SJSA1 (cell line): ENCODE data around the gene RXFP1. TPM values are rescaled to one million over a fixed set of nuclear protein-coding genes. Genes with fewer than 3 reads are reported as not detected.
A peak's percentile ranks its signal among the peaks of the same experiment; 100 is the strongest.

Experiments
- DNase-seq, 2 experiments: peaks; one replicate each; pipeline ENCODE4 v3.0.0-alpha.2; 2015 to 2020; ENCODE audit warnings: low spot score in 2 of 2, low read depth in 1 of 2
- H3K27ac ChIP-seq: fragments of 250-450 bp; sonication (Bioruptor Pico); 2 replicates; pipeline ENCODE4 v1.5.1; 2020; ENCODE audit warnings: mild to moderate bottlenecking, moderate library complexity
- H3K27me3 ChIP-seq: fragments of 250-450 bp; sonication (Bioruptor Pico); replicated peaks from 2 replicates; pipeline ENCODE4 v1.5.1; 2020; ENCODE audit warnings: mild to moderate bottlenecking, moderate library complexity
- H3K36me3 ChIP-seq: fragments of 250-450 bp; sonication (Bioruptor Pico); 2 replicates; pipeline ENCODE4 v1.5.1; 2020; ENCODE audit warnings: mild to moderate bottlenecking
- H3K4me1 ChIP-seq: fragments of 250-450 bp; sonication (Bioruptor Pico); replicated peaks from 2 replicates; pipeline ENCODE4 v1.6.1; 2021; ENCODE audit warnings: mild to moderate bottlenecking
- H3K4me3 ChIP-seq: fragments of 250-450 bp; sonication (Bioruptor Pico); 2 replicates; pipeline ENCODE4 v1.5.1; 2020; ENCODE audit warnings: mild to moderate bottlenecking
- H3K9me3 ChIP-seq: fragments of 250-450 bp; sonication (Bioruptor Pico); replicated peaks from 2 replicates; pipeline ENCODE4 v1.5.1; 2020; ENCODE audit warnings: mild to moderate bottlenecking
- total RNA-seq: library from RNA; depleted of rRNA; stranded (reverse); fragments of >200 nt; shearing (Covaris generic); gene quantifications from 2 replicates; pipeline ENCODE4 v1.2.3, GENCODE V29; 2014; rRNA removed

The RXFP1 gene
- total RNA-seq: 2.1 and 2.2 TPM in 2 replicates

- H3K9me3 ChIP-seq: no peaks in the 10 kb centered on the region
- no peaks in the 10 kb centered on the region for H3K4me1 ChIP-seq
- DNase-seq: no peak
- no peak within 1 kb of the TSS for H3K4me3 ChIP-seq
- H3K27me3 ChIP-seq: 0 out of 2 replicates have a peak, but pooled peaks cover 4% of the 10 kb centered on the region
- H3K36me3 ChIP-seq: no peaks in the 10 kb centered on the region
- no peak within 1 kb of the TSS for H3K27ac ChIP-seq
Observed at GRCh38 chr4:158521484-158522088, at the start of gene RXFP1. Gene RXFP1, plus strand, starts transcription at chr4:158521882. Its CDS starts 95 bp downstream, at chr4:158521977.

GRCh38 chr4:158481811-158482210 lies 39.9 kb upstream of the RXFP1 start:
- no peak for DNase-seq
- 0 out of 2 replicates have a peak, but pooled peaks cover 1% of the 10 kb centered on the region for H3K27me3 ChIP-seq
- H3K4me1 ChIP-seq: peaks cover 6% of the 10 kb centered on the region
- no peaks in the 10 kb centered on the region for H3K36me3 ChIP-seq
- no peaks in the 10 kb centered on the region for H3K9me3 ChIP-seq
- H3K27ac ChIP-seq: no peak overlapping the region
- no peak overlapping the region for H3K4me3 ChIP-seq

GRCh38 chr4:158484173-158484885 lies 37.4 kb upstream of the RXFP1 start:
- DNase-seq: peak in 1 of 2 experiments; percentile 16
- H3K4me3 ChIP-seq: no peak overlapping the region
- peaks cover 6% of the 10 kb centered on the region for H3K4me1 ChIP-seq
- H3K9me3 ChIP-seq: no peaks in the 10 kb centered on the region
- no peaks in the 10 kb centered on the region for H3K36me3 ChIP-seq
- no peaks in the 10 kb centered on the region for H3K27me3 ChIP-seq
- no peak overlapping the region for H3K27ac ChIP-seq

- H3K9me3 ChIP-seq: no peaks in the 10 kb centered on the region
- no peaks in the 10 kb centered on the region for H3K4me1 ChIP-seq
- no peaks in the 10 kb centered on the region for H3K27me3 ChIP-seq
- no peak for DNase-seq
- H3K4me3 ChIP-seq: no peak overlapping the region
- H3K27ac ChIP-seq: no peak overlapping the region
- H3K36me3 ChIP-seq: no peaks in the 10 kb centered on the region
Observed at GRCh38 chr4:158490629-158491028, 31.1 kb upstream of the RXFP1 start.

- DNase-seq: no peak
- H3K4me3 ChIP-seq: no peak overlapping the region
- no peaks in the 10 kb centered on the region for H3K4me1 ChIP-seq
- no peak overlapping the region for H3K27ac ChIP-seq
- H3K27me3 ChIP-seq: no peaks in the 10 kb centered on the region
- H3K36me3 ChIP-seq: no peaks in the 10 kb centered on the region
- H3K9me3 ChIP-seq: no peaks in the 10 kb centered on the region
Observed at GRCh38 chr4:158492391-158492790, 29.3 kb upstream of the RXFP1 start.

GRCh38 chr4:158496030-158496741 lies 25.5 kb upstream of the RXFP1 start:
- Histone ChIP-seq H3K4me1 (no peaks in the 10 kb centered on the region), H3K9me3 (no peaks in the 10 kb centered on the region), H3K27me3 (no peaks in the 10 kb centered on the region), H3K36me3 (no peaks in the 10 kb centered on the region), H3K4me3 (no peak overlapping the region), H3K27ac (no peak overlapping the region)
- DNase-seq: no peak

GRCh38 chr4:158500054-158500453 lies 21.6 kb upstream of the RXFP1 start:
- no peak for DNase-seq
- Histone ChIP-seq H3K36me3 (no peaks in the 10 kb centered on the region), H3K4me3 (no peak overlapping the region), H3K27ac (no peak overlapping the region), H3K27me3 (no peaks in the 10 kb centered on the region), H3K4me1 (no peaks in the 10 kb centered on the region), H3K9me3 (no peaks in the 10 kb centered on the region)

GRCh38 chr4:158513256-158513655 lies 8.4 kb upstream of the RXFP1 start:
- no peaks in the 10 kb centered on the region for H3K36me3 ChIP-seq
- no peak overlapping the region for H3K27ac ChIP-seq
- no peaks in the 10 kb centered on the region; the same call in 1 of the 2 replicates for H3K27me3 ChIP-seq
- H3K9me3 ChIP-seq: no peaks in the 10 kb centered on the region
- H3K4me1 ChIP-seq: no peaks in the 10 kb centered on the region
- no peak for DNase-seq
- no peak overlapping the region for H3K4me3 ChIP-seq

GRCh38 chr4:158519226-158519625 lies 2.5 kb upstream of the RXFP1 start:
- DNase-seq: no peak
- no peaks in the 10 kb centered on the region for H3K4me1 ChIP-seq
- H3K4me3 ChIP-seq: no peak overlapping the region

GRCh38 chr4:158523990-158524535 lies 2.4 kb downstream of the RXFP1 start:
- Histone ChIP-seq H3K27me3 (0 out of 2 replicates have a peak, but pooled peaks cover 4% of the 10 kb centered on the region), H3K4me3 (no peak overlapping the region), H3K36me3 (no peaks in the 10 kb centered on the region), H3K9me3 (no peaks in the 10 kb centered on the region), H3K27ac (no peak overlapping the region), H3K4me1 (no peaks in the 10 kb centered on the region)
- DNase-seq: no peak

More at GRCh38 chr4:158519226-158519625, 2.5 kb upstream of the RXFP1 start:
- Histone ChIP-seq H3K27me3 (0 out of 2 replicates have a peak, but pooled peaks cover 4% of the 10 kb centered on the region), H3K9me3 (no peaks in the 10 kb centered on the region), H3K27ac (no peak overlapping the region), H3K36me3 (no peaks in the 10 kb centered on the region)

GRCh38 chr4:158527516-158527915 lies 5.8 kb downstream of the RXFP1 start:
- no peak overlapping the region for H3K4me3 ChIP-seq
- DNase-seq: no peak

GRCh38 chr4:158529505-158529904 lies 7.8 kb downstream of the RXFP1 start:
- Histone ChIP-seq H3K27ac (no peak overlapping the region), H3K9me3 (no peaks in the 10 kb centered on the region), H3K4me1 (no peaks in the 10 kb centered on the region), H3K4me3 (no peak overlapping the region), H3K27me3 (no peaks in the 10 kb centered on the region), H3K36me3 (no peaks in the 10 kb centered on the region)
- no peak for DNase-seq

More at GRCh38 chr4:158527516-158527915, 5.8 kb downstream of the RXFP1 start:
- Histone ChIP-seq H3K9me3 (no peaks in the 10 kb centered on the region), H3K4me1 (no peaks in the 10 kb centered on the region), H3K27me3 (no peaks in the 10 kb centered on the region), H3K27ac (no peak overlapping the region), H3K36me3 (no peaks in the 10 kb centered on the region)

GRCh38 chr4:158530381-158530780 lies 8.7 kb downstream of the RXFP1 start:
- H3K9me3 ChIP-seq: no peaks in the 10 kb centered on the region
- H3K36me3 ChIP-seq: no peaks in the 10 kb centered on the region
- no peak overlapping the region for H3K27ac ChIP-seq
- H3K27me3 ChIP-seq: no peaks in the 10 kb centered on the region
- DNase-seq: no peak
- no peak overlapping the region for H3K4me3 ChIP-seq
- H3K4me1 ChIP-seq: peaks cover 5% of the 10 kb centered on the region; the same call in 1 of the 2 replicates
